IPS DF 19.7 (cell line): ENCODE measurements around the gene CENPO.

ENCODE experiments used
- DNase-seq: peaks from one replicate; pipeline ENCODE4 v3.0.0-alpha.2; 2013; ENCODE audit warnings: low read depth, low spot score

The CENPO gene

GRCh38 chr2:24792874-24793760 is at the start of gene CENPO, which contains the start of gene PTRHD1:
TSS of gene CENPO (plus strand) at chr2:24793425. CDS start at chr2:24793920, 495 bp downstream.
TSS of gene PTRHD1 (minus strand) at chr2:24793391. CDS start at chr2:24793377, 14 bp downstream.
- DNase-seq: peak; percentile 88

GRCh38 chr2:24743924-24744323 is 49.3 kb upstream of the CENPO start:
- no peak for DNase-seq

GRCh38 chr2:24744356-24744755 is 48.9 kb upstream of the CENPO start:
- DNase-seq: no peak

- no peak for DNase-seq
These were observed 47.4 kb upstream of the CENPO start for GRCh38 chr2:24745825-24746224.

GRCh38 chr2:24747299-24747698 is 45.9 kb upstream of the CENPO start:
- no peak for DNase-seq

GRCh38 chr2:24749069-24749691 is 44.0 kb upstream of the CENPO start:
- peak; percentile 9 for DNase-seq

GRCh38 chr2:24754985-24755705 is 38.1 kb upstream of the CENPO start:
- DNase-seq: no peak

- no peak for DNase-seq
These were observed 36.4 kb upstream of the CENPO start for GRCh38 chr2:24756789-24757188.

- DNase-seq: no peak
These were observed 31.4 kb upstream of the CENPO start for GRCh38 chr2:24761866-24762265.

- no peak for DNase-seq
These were observed 30.7 kb upstream of the CENPO start for GRCh38 chr2:24762518-24762917.

GRCh38 chr2:24763843-24764242 is 29.4 kb upstream of the CENPO start:
- no peak for DNase-seq

GRCh38 chr2:24766609-24767008 is 26.6 kb upstream of the CENPO start:
- DNase-seq: no peak

GRCh38 chr2:24768013-24768412 is 25.2 kb upstream of the CENPO start:
- no peak for DNase-seq

- no peak for DNase-seq
These were observed 24.6 kb upstream of the CENPO start for GRCh38 chr2:24768601-24769000.

GRCh38 chr2:24771061-24771460 is 22.2 kb upstream of the CENPO start:
- DNase-seq: no peak

- DNase-seq: no peak
These were observed 21.2 kb upstream of the CENPO start for GRCh38 chr2:24771764-24772586.

GRCh38 chr2:24774373-24774772 is 18.9 kb upstream of the CENPO start:
- DNase-seq: no peak

- no peak for DNase-seq
These were observed 14.1 kb upstream of the CENPO start for GRCh38 chr2:24779116-24779515.

- no peak for DNase-seq
These were observed 9.6 kb upstream of the CENPO start for GRCh38 chr2:24783641-24784040.

- DNase-seq: no peak
These were observed 7.4 kb upstream of the CENPO start for GRCh38 chr2:24785671-24786321.

GRCh38 chr2:24787532-24787931 is 5.7 kb upstream of the CENPO start:
- DNase-seq: no peak
